ENCODE data around the gene CTSC.

CTSC gene

DNA sequence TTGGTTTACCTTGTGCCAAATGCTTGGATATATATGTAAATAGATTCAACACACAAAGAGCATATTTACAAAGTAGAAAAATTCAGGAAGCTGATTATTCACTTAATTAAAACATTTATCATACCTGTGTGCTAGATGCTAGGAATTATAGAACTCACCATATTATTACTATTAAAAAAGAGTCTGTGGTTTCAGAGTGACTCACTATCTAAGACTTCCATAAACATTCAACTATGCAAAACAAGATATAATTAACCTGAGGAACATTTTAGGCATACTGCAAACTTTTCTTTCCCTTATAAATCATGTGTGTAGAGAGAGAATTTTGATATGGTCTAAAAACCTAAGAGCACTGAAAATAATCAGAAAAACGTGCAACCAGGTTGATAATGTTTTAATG, 27.3 kb downstream of the CTSC start:
- no peak overlapping the region for H3K4me3 ChIP-seq (ENCODE audit: low read length)
- TF ChIP-seq CTCF (IDR thresholded peaks at IDR 0.05; ENCODE audit: insufficient read depth, low read depth, low read length, missing control alignments), result no peak
- DNase-seq (ENCODE audit: low read depth), result no peak

DNA sequence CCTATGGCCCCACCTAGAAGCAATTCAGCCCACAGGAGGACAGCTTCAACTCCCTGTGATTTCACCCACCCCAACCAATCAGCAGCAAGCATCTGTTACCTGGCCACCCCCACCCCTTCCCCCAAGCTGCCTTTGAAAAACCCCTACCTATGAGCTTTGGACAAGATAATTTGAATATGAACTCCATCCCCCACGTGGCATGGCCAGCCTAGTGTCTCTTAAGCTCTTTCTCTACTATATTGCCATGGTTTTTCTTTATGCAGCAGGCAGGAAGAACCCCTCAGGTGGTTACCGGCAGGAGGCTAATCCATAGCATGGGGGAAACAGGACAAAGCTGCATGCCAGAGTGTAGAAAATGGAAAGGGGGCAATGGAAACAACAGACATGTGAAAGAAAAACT, 29.0 kb downstream of the CTSC start:
- DNase-seq (ENCODE audit: low read depth), result no peak
- TF ChIP-seq CTCF (IDR thresholded peaks at IDR 0.05; ENCODE audit: insufficient read depth, low read depth, low read length, missing control alignments), result no peak
- H3K4me3 ChIP-seq (ENCODE audit: low read length), result no peak overlapping the region

- no peak for DNase-seq (ENCODE audit: low read depth)
- H3K4me3 ChIP-seq (ENCODE audit: low read length), result no peak overlapping the region
- TF ChIP-seq CTCF (IDR thresholded peaks at IDR 0.05; ENCODE audit: insufficient read depth, low read depth, low read length, missing control alignments), result no peak
Observed at GRCh38 chr11:88307749-88308425, 29.6 kb downstream of the CTSC start.

DNA sequence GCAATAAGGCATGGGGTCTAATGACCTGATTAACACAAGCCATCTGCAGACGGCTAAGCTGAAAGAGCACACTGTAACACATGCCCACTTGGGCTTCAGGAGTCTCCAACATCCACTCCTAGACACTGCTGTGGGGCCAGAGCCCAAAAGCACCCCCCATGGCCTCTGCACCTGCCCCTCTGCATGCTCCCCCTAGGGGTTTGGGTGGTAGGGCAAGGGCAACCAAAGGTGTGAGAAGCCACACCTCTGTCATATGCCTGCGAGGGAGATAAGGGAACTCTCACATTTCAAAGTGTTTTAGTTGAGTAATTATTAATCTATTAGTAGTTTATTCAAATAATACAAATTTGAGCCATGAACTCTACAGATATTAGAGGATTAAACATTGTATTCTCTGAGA, 30.8 kb downstream of the CTSC start:
- no peak overlapping the region for H3K4me3 ChIP-seq (ENCODE audit: low read length)
- DNase-seq (ENCODE audit: low read depth), result no peak
- no peak for TF ChIP-seq CTCF (IDR thresholded peaks at IDR 0.05; ENCODE audit: insufficient read depth, low read depth, low read length, missing control alignments)

GRCh38 chr11:88305430-88305829, 32.1 kb downstream of the CTSC start:
- H3K4me3 ChIP-seq (ENCODE audit: low read length), result no peak overlapping the region
- no peak for TF ChIP-seq CTCF (IDR thresholded peaks at IDR 0.05; ENCODE audit: insufficient read depth, low read depth, low read length, missing control alignments)
- DNase-seq (ENCODE audit: low read depth), result no peak

GRCh38 chr11:88304352-88304751, 33.2 kb downstream of the CTSC start:
- no peak for DNase-seq (ENCODE audit: low read depth)
- TF ChIP-seq CTCF (IDR thresholded peaks at IDR 0.05; ENCODE audit: insufficient read depth, low read depth, low read length, missing control alignments), result no peak
- H3K4me3 ChIP-seq (ENCODE audit: low read length), result no peak overlapping the region

DNA sequence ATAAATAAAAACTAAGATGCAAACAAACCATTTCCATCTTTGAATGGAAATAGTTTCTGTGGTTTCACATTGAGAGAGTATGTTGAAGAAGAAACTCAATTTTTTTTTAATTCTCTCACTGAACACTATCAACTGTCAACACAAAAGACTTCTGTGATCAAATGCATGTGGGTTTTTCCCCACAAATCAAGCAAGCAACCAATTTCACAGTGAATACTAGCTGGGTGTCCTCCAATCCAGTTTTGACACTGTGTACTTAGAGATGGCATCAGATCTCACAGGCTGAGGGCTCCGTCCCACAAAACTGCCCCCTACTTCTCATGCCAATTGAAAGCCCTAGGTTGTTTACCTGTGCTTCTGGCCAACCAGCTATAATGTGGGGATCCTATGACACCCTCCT, 34.5 kb downstream of the CTSC start:
- TF ChIP-seq CTCF (IDR thresholded peaks at IDR 0.05; ENCODE audit: insufficient read depth, low read depth, low read length, missing control alignments), result no peak
- no peak overlapping the region for H3K4me3 ChIP-seq (ENCODE audit: low read length)
- no peak for DNase-seq (ENCODE audit: low read depth)
